ENCODE measurements around the gene ENPP3.

ENPP3 gene

GRCh38 chr6:131761060-131761761 is 124.1 kb downstream of the ENPP3 start:
- Histone ChIP-seq H3K4me1 (ENCODE audit: low read depth, poor library complexity, severe bottlenecking) (no peaks in the 10 kb centered on the region), H3K4me3 (IDR thresholded peaks at IDR 0.05; ENCODE audit: insufficient read depth, low read depth, low read length) (no peak overlapping the region), H3K4me2 (no peak overlapping the region)

GRCh38 chr6:131761762-131762067 is 124.6 kb downstream of the ENPP3 start:
- Histone ChIP-seq H3K4me3 (IDR thresholded peaks at IDR 0.05; ENCODE audit: insufficient read depth, low read depth, low read length) (no peak overlapping the region), H4K20me1 (ENCODE audit: insufficient read depth) (no peaks in the 10 kb centered on the region), H3K27me3 (ENCODE audit: insufficient read depth, low read depth) (no peaks in the 10 kb centered on the region), H3K9ac (no peak overlapping the region), H3K4me1 (ENCODE audit: low read depth, poor library complexity, severe bottlenecking) (no peaks in the 10 kb centered on the region), H3K27ac (no peak overlapping the region), H3K4me2 (no peak overlapping the region), H2AFZ (ENCODE audit: low read depth) (no peak overlapping the region), H3K36me3 (ENCODE audit: insufficient read depth) (no peaks in the 10 kb centered on the region), H3K79me2 (ENCODE audit: insufficient read depth, low read depth) (no peaks in the 10 kb centered on the region)
- TF ChIP-seq CTCF (conservative IDR thresholded peaks at IDR 0.05; ENCODE audit: low read depth, low read length), result no peak

More at GRCh38 chr6:131761060-131761761, 124.1 kb downstream of the ENPP3 start:
- Histone ChIP-seq H3K36me3 (ENCODE audit: insufficient read depth) (no peaks in the 10 kb centered on the region), H3K27ac (no peak overlapping the region), H3K9ac (no peak overlapping the region), H4K20me1 (ENCODE audit: insufficient read depth) (no peaks in the 10 kb centered on the region), H2AFZ (ENCODE audit: low read depth) (no peak overlapping the region), H3K27me3 (ENCODE audit: insufficient read depth, low read depth) (no peaks in the 10 kb centered on the region), H3K79me2 (ENCODE audit: insufficient read depth, low read depth) (no peaks in the 10 kb centered on the region)
- no peak for TF ChIP-seq CTCF (conservative IDR thresholded peaks at IDR 0.05; ENCODE audit: low read depth, low read length)

DNA sequence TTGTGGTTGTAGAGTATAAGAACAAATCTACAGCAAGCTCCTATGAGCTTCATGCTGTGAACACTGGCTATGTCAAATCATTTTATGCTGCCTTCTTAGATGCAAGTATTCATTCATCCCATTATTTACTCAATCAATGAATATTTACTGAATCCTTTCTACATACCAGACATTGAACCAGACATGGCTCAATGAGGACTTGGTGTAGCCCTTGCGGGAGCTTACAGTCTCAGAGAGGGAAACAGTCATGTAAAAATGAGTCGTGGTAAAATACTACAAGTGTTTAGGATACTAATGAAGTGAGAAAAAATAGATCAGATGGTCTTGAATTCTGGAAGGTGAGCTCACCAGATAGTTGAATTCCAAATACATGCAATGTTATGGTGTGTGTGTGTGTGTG is 125.9 kb downstream of the ENPP3 start:
- Histone ChIP-seq H3K27me3 (ENCODE audit: insufficient read depth, low read depth) (no peaks in the 10 kb centered on the region), H3K4me2 (no peak overlapping the region), H4K20me1 (ENCODE audit: insufficient read depth) (no peaks in the 10 kb centered on the region), H3K4me3 (IDR thresholded peaks at IDR 0.05; ENCODE audit: insufficient read depth, low read depth, low read length) (no peak overlapping the region), H3K36me3 (ENCODE audit: insufficient read depth) (no peaks in the 10 kb centered on the region), H3K27ac (no peak overlapping the region), H3K79me2 (ENCODE audit: insufficient read depth, low read depth) (no peaks in the 10 kb centered on the region), H2AFZ (ENCODE audit: low read depth) (no peak overlapping the region), H3K9ac (no peak overlapping the region), H3K4me1 (ENCODE audit: low read depth, poor library complexity, severe bottlenecking) (no peaks in the 10 kb centered on the region)
- no peak for TF ChIP-seq CTCF (conservative IDR thresholded peaks at IDR 0.05; ENCODE audit: low read depth, low read length)

- no peak overlapping the region for H3K27ac ChIP-seq
- H3K79me2 ChIP-seq (ENCODE audit: insufficient read depth, low read depth), result no peaks in the 10 kb centered on the region
- H4K20me1 ChIP-seq (ENCODE audit: insufficient read depth), result no peaks in the 10 kb centered on the region
- H3K27me3 ChIP-seq (ENCODE audit: insufficient read depth, low read depth), result no peaks in the 10 kb centered on the region
- H2AFZ ChIP-seq (ENCODE audit: low read depth), result no peak overlapping the region
- H3K9ac ChIP-seq, result no peak overlapping the region
- no peaks in the 10 kb centered on the region for H3K4me1 ChIP-seq (ENCODE audit: low read depth, poor library complexity, severe bottlenecking)
- no peak for TF ChIP-seq CTCF (conservative IDR thresholded peaks at IDR 0.05; ENCODE audit: low read depth, low read length)
- H3K4me3 ChIP-seq (IDR thresholded peaks at IDR 0.05; ENCODE audit: insufficient read depth, low read depth, low read length), result no peak overlapping the region
- H3K36me3 ChIP-seq (ENCODE audit: insufficient read depth), result no peaks in the 10 kb centered on the region
- no peak overlapping the region for H3K4me2 ChIP-seq
These were observed 126.6 kb downstream of the ENPP3 start for GRCh38 chr6:131763749-131764148.
